Right ventricle myocardium inferior (tissue), 1 donor: ENCODE data around the gene URB1. TPM values are rescaled to one million over a fixed set of nuclear protein-coding genes. Genes with fewer than 3 reads are reported as not detected.
"Not testable (repeated sequence)": the region's sequence is repeated elsewhere in the genome, so short reads cannot be mapped to it uniquely, and the experiment has no call there.

Experiments
- ATAC-seq: fragments of 200-7000 bp; cut with Tn5 transposase; one replicate; pipeline ENCODE4 v1.9.1; 2020; ENCODE audit warnings: mild to moderate bottlenecking, moderate library complexity
- DNase-seq: peaks from one replicate; pipeline ENCODE4 v3.0.0; 2021; ENCODE audit errors: missing footprints
- intact Hi-C: fragments of 100-400 bp; cut with DNase I; formaldehyde crosslinking; loops from one replicate; pipeline ENCODE4 v1.11.0; 2022
- total RNA-seq: library from RNA; stranded (reverse); fragmentation: NEBNext Ultra II Directional; extraction: Animal tissue kit (Norgen Biotek cat#: 25700); gene quantifications from one replicate; pipeline ENCODE4 v1.2.1, GENCODE V29; 2021
- donor health status: DM: no; HTN: yes; CAD: no; lungs with severe emphysema.

URB1 gene
- total RNA-seq, 1 donor from 2014 or later, result 11.6 TPM

DNA sequence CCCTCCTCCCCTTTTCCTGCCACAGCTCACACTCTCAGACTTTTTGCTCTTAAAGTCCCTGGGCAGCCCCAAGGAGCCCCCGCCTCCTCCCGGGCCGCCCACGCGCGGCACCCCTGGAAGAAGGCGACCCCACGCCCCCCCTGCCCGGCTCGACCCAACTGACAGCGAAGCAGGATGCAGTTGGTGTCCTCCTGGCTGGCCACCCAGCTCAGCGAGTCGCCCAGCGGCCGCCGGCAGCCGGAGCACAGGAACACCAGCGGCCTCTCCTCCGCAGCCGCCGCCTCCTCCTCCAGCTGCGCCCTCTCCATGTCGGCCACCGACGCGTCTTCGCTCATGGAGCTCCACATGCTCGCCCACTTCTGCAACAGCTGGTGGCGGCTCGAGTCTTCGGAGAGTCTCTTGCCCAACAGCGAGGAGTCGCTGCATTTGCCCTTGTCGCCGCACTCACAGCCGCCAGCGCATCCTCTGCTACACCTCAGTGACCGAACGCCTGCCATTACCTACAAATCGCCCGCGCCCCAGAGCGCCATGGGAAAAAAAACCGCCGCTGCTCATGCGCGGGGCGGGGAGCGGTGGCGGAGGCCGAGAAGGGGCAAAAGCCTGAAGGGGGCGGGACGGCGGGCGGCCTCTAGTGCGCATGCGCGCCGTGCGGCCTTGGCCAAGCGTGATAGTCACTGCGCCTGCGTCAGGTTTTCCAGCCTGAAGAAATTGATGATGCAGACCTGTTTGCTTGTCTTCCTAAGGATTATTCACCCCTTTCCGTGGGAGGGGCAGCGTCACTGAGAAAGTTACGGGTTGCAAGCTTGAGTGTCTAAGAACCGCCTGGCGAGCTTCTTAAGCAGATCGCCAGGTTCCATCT, 114.1 kb downstream of the URB1 start, which contains the start of gene MIS18A:
Gene MIS18A (minus strand): TSS at position 532 of the 859 bp plus-strand sequence. CDS start 35 bp downstream, at position 497.
- intact Hi-C loops, result no loop called here
- ATAC-seq (peak; percentile 97), DNase-seq (peak; percentile 98)

DNA sequence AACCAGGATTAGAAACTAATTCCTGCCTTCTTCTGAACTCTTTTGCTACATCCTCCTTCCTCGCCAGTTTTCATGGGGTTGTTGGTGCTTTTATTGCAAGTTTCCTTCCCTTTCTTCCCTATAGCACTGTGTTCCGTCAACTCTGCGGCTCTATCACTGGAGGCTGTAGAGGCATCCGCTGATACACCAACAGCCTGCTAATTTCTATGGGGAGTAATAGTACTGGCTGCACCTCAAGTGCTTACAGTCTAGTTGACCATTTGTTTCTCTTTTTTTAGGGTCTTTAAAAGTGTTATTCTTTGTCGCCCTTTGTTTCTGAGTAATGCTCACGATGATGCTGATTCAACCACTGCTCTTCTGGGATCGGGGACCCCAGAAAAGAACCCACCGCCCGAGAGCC, 114.7 kb downstream of the URB1 start:
- ATAC-seq, result no peak
- intact Hi-C loops, result no loop called here
- no peak for DNase-seq

DNA sequence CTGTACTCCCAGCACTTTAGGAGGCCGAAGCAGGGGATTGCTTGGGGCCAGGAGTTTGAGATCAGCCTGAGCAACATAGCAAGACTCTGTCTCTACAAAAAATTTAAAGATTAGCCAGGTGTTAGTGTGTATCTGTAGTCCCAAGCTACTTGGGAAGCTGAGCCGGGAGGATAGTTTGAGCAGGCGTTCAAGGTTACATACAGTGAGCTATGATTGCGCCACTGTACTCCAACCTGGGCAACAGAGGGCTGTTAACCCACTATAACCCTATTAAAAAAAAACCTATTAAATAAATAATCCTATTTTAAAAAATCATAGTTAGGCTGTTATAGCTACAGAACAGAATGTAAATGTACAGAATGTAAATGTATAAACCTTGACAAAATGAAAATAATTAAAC, 116.1 kb downstream of the URB1 start:
- intact Hi-C loops, result no loop called here
- no peak for ATAC-seq
- DNase-seq, result no peak

DNA sequence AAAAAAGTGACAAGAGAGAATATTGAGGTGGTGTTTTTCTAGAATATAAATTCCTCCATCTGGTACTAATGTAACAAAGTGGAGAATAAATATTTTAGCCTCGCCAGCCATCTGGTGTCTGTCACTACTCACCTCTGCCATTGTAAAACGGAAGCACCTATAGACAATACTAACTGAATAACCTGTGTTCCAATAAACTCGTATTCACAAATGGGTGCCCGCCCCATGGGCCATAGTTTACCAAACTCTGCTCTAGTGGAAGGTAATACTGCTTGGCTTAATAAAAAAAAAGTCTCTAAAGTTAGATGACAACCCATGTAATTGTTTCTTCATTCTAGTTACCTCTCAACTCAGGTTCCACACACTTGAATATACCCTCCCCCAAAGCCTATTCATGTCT, 122.1 kb downstream of the URB1 start:
- intact Hi-C loops, result no loop called here

DNA sequence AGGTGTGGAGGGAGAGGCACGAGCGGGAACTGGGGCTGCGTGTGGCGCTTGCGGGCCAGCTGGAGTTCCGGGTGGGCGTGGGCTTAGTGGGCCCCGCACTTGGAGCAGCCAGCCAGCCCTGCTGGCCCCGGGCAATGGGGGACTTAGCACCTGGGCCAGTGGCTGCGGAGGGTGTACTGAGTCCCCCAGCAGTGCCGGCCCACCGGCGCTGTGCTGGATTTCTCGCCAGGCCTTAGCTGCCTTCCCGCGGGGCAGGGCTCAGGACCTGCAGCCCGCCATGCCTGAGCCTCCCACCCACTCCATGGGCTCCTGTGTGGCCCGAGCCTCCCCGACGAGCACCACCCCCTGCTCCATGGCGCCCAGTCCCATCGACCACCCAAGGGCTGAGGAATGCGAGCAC, 127.5 kb downstream of the URB1 start:
- ATAC-seq, DNase-seq, intact Hi-C loops: not testable (repeated sequence)

More for the DNA sequence above, 122.1 kb downstream of the URB1 start:
- ATAC-seq (no peak), DNase-seq (no peak)

DNA sequence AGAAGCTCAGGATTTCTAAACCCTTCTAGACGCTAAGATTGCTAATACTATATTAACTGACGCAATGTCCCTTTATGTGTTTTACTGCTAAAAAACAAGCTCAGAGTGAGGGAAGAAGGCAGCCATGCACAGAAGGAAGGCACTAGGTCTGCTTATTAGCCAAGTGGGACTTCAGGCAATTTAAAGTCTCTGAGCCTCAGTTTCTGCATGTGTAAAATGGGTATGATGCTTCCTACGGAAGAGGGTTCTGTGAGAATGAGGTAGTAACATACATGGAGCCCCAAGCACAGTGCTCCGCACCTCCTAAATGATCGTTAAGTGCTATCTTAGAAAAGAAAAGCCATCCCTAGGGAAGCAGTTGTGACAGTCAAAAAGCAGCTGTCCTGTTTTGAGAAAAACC, 130.9 kb downstream of the URB1 start:
- intact Hi-C loops, result no loop called here
- DNase-seq (no peak), ATAC-seq (no peak)

Other genes starting within 250 kb of the URB1 start
- gene MIS18A, start 114.0 kb downstream of the URB1 start, total RNA-seq, result 2.0 TPM
- 1.4 TPM for gene MRAP, start 94.2 kb downstream of the URB1 start, total RNA-seq
- gene EVA1C, start 19.7 kb upstream of the URB1 start, total RNA-seq, result 12.8 TPM
- 2.6 TPM for gene TCP10L, start 192.5 kb upstream of the URB1 start, total RNA-seq
- 18.4 TPM for gene CFAP298, start 219.4 kb upstream of the URB1 start, total RNA-seq